NB4 (cell line): ENCODE measurements around the gene FEM1B.

ENCODE experiments used
- CTCF ChIP-seq: IDR thresholded peaks from one replicate; pipeline ENCODE4 v1.5.1; 2012; ENCODE audit warnings: low read depth, low read length
- POLR2A ChIP-seq: IDR thresholded peaks from 2 replicates; pipeline ENCODE4 v1.6.1; 2011; ENCODE audit warnings: mild to moderate bottlenecking; ENCODE audit not compliant: insufficient read length; ENCODE audit errors: extremely low read depth
- TF ChIP-seq, protein P1 (sequence below): IDR thresholded peaks from 2 replicates; pipeline ENCODE4 v1.6.1; 2011; ENCODE audit warnings: low read depth, low read length

GRCh38 chr15:68265081-68265480 lies 12.5 kb upstream of the FEM1B start:
- no peak for TF ChIP-seq CTCF
- no peak for TF ChIP-seq POLR2A
- TF ChIP-seq, protein P1, sequence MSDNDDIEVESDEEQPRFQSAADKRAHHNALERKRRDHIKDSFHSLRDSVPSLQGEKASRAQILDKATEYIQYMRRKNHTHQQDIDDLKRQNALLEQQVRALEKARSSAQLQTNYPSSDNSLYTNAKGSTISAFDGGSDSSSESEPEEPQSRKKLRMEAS, result no peak
